H9 (cell line): ENCODE results near the gene TIGD1. TPM values are rescaled to one million over a fixed set of nuclear protein-coding genes. Genes with fewer than 3 reads are reported as not detected.

ENCODE experiments used
- DNase-seq: peaks from one replicate; pipeline ENCODE4 v3.0.0-alpha.2; 2017
- H2AFZ ChIP-seq: one replicate; pipeline ENCODE4 v1.6.1; 2013; ENCODE audit warnings: mild to moderate bottlenecking, low read length, control low read depth, moderate library complexity
- H2AK5ac ChIP-seq: 2 replicates; pipeline ENCODE4 v1.6.1; 2013; ENCODE audit warnings: low read length, control low read depth, mixed read lengths; ENCODE audit not compliant: insufficient read length
- H2BK120ac ChIP-seq: one replicate; pipeline ENCODE4 v1.6.1; 2013; ENCODE audit warnings: low read depth, mild to moderate bottlenecking, low read length, control low read depth, inconsistent platforms; ENCODE audit not compliant: poor library complexity, severe bottlenecking
- H2BK12ac ChIP-seq: 2 replicates; pipeline ENCODE4 v1.6.1; 2013; ENCODE audit warnings: low read length, control low read depth, mixed read lengths, low read depth; ENCODE audit not compliant: insufficient read length
- H2BK15ac ChIP-seq: 2 replicates; pipeline ENCODE4 v1.6.1; 2013; ENCODE audit warnings: low read depth, low read length, control low read depth
- H2BK20ac ChIP-seq: one replicate; pipeline ENCODE4 v1.6.1; 2013; ENCODE audit warnings: low read depth, mild to moderate bottlenecking, low read length, control low read depth, inconsistent platforms; ENCODE audit not compliant: poor library complexity, severe bottlenecking
- H2BK5ac ChIP-seq: 2 replicates; pipeline ENCODE4 v1.6.1; 2013; ENCODE audit warnings: low read length, control low read depth, mixed read lengths; ENCODE audit not compliant: insufficient read length
- H3K14ac ChIP-seq: 2 replicates; pipeline ENCODE4 v1.6.1; 2013; ENCODE audit warnings: low read length, control low read depth; ENCODE audit not compliant: insufficient read depth
- H3K18ac ChIP-seq: 2 replicates; pipeline ENCODE4 v1.6.1; 2013; ENCODE audit warnings: low read depth, mild to moderate bottlenecking, mixed read lengths, low read length, control low read depth; ENCODE audit not compliant: insufficient read length
- H3K23ac ChIP-seq: 2 replicates; pipeline ENCODE4 v1.6.1; 2013; ENCODE audit warnings: low read length, control low read depth, mixed read lengths, low read depth; ENCODE audit not compliant: insufficient read length
- H3K23me2 ChIP-seq: 2 replicates; pipeline ENCODE4 v1.6.1; 2013; ENCODE audit warnings: low read depth, mild to moderate bottlenecking, mixed read lengths, low read length, control low read depth; ENCODE audit not compliant: insufficient read length, poor library complexity, severe bottlenecking
- H3K27ac ChIP-seq: 2 replicates; pipeline ENCODE4 v1.5.1; 2013; ENCODE audit warnings: low read length, control low read depth, mixed read lengths, low read depth; ENCODE audit not compliant: insufficient read length
- H3K27me3 ChIP-seq: 2 replicates; pipeline ENCODE4 v1.6.1; 2013; ENCODE audit warnings: low read length, control low read depth, inconsistent platforms; ENCODE audit not compliant: insufficient read depth
- H3K4ac ChIP-seq: 2 replicates; pipeline ENCODE4 v1.6.1; 2013; ENCODE audit warnings: low read depth, mild to moderate bottlenecking, control low read depth, inconsistent platforms, low read length, moderate library complexity
- H3K4me1 ChIP-seq: 2 replicates; pipeline ENCODE4 v1.6.1; 2013; ENCODE audit warnings: low read length, control low read depth, inconsistent platforms; ENCODE audit not compliant: insufficient read depth
- H3K4me2 ChIP-seq: 2 replicates; pipeline ENCODE4 v1.6.1; 2013; ENCODE audit warnings: low read length, control low read depth, mixed read lengths; ENCODE audit not compliant: insufficient read length, insufficient read depth
- H3K56ac ChIP-seq: 2 replicates; pipeline ENCODE4 v1.6.1; 2013; ENCODE audit warnings: low read depth, mild to moderate bottlenecking, mixed read lengths, low read length, control low read depth; ENCODE audit not compliant: insufficient read length
- H3K79me1 ChIP-seq: 2 replicates; pipeline ENCODE4 v1.6.1; 2013; ENCODE audit warnings: low read depth, mild to moderate bottlenecking, moderate library complexity, low read length, control low read depth, inconsistent platforms; ENCODE audit not compliant: insufficient read depth, poor library complexity, severe bottlenecking
- H3K79me2 ChIP-seq: 2 replicates; pipeline ENCODE4 v1.6.1; 2013; ENCODE audit warnings: low read length, control low read depth, inconsistent platforms; ENCODE audit not compliant: insufficient read depth
- H3K9ac ChIP-seq: 2 replicates; pipeline ENCODE4 v1.6.1; 2013; ENCODE audit warnings: low read length, control low read depth, mixed read lengths; ENCODE audit not compliant: insufficient read length; ENCODE audit errors: extremely low read depth
- H3K9me3 ChIP-seq: one replicate; pipeline ENCODE4 v1.6.1; 2013; ENCODE audit warnings: low read depth, low read length, inconsistent platforms; ENCODE audit not compliant: control insufficient read depth
- H3T11ph ChIP-seq: one replicate; pipeline ENCODE4 v1.6.1; 2013; ENCODE audit warnings: mild to moderate bottlenecking, low read length, control low read depth, inconsistent platforms
- H4K20me1 ChIP-seq: one replicate; pipeline ENCODE4 v1.6.1; 2013; ENCODE audit not compliant: control insufficient read depth, insufficient read length, insufficient read depth
- H4K5ac ChIP-seq: 2 replicates; pipeline ENCODE4 v1.6.1; 2013; ENCODE audit warnings: low read depth, mild to moderate bottlenecking, mixed read lengths, low read length, control low read depth; ENCODE audit not compliant: insufficient read length
- H4K8ac ChIP-seq: replicated peaks from 2 replicates; pipeline ENCODE4 v1.6.1; 2013; ENCODE audit warnings: low read length, control low read depth, mixed read lengths, low read depth; ENCODE audit not compliant: insufficient read length
- H4K91ac ChIP-seq: 2 replicates; pipeline ENCODE4 v1.6.1; 2013; ENCODE audit warnings: low read depth, mild to moderate bottlenecking, moderate library complexity, mixed read lengths, low read length, control low read depth; ENCODE audit not compliant: insufficient read length
- H3K27ac Mint-ChIP-seq, 3 experiments: 2 replicates in 2 of 3; 3 replicates in 1 of 3; pipeline ENCODE4 v1.8.0; 2020 to 2021; ENCODE audit warnings: mixed read lengths in 3 of 3, mild to moderate bottlenecking in 1 of 3, moderate library complexity in 1 of 3
- H3K27me3 Mint-ChIP-seq: 2 replicates; pipeline ENCODE4 v1.8.0; 2021; ENCODE audit warnings: low read depth, mild to moderate bottlenecking, moderate library complexity, mixed read lengths
- H3K36me3 Mint-ChIP-seq, 3 experiments: 2 replicates in 2 of 3; 3 replicates in 1 of 3; pipeline ENCODE4 v1.8.0; 2020 to 2021; ENCODE audit warnings: low read depth in 3 of 3, mixed read lengths in 3 of 3; ENCODE audit not compliant: insufficient read depth in 1 of 3
- H3K4me1 Mint-ChIP-seq, 2 experiments: 2 replicates each; pipeline ENCODE4 v1.8.0; 2020; ENCODE audit warnings: mixed read lengths in 2 of 2
- H3K4me3 Mint-ChIP-seq, 2 experiments: 2 replicates in 1 of 2; 3 replicates in 1 of 2; pipeline ENCODE4 v1.8.0; 2020 to 2021; ENCODE audit warnings: mild to moderate bottlenecking in 2 of 2, mixed read lengths in 2 of 2, moderate library complexity in 1 of 2
- H3K9me3 Mint-ChIP-seq, 2 experiments: 2 replicates in 1 of 2; 3 replicates in 1 of 2; pipeline ENCODE4 v1.8.0; 2020; ENCODE audit warnings: mild to moderate bottlenecking in 2 of 2, mixed read lengths in 2 of 2, moderate library complexity in 1 of 2
- CTCF ChIP-seq: fragments of 200-600 bp; sonication (generic); conservative IDR thresholded peaks from 3 replicates; pipeline ENCODE4 v1.8.0; 2021; ENCODE audit warnings: antibody characterized with exemption, mild to moderate bottlenecking
- WGBS: extraction: QIAGEN DNeasy Blood & Tissue Kit; methylation state at CpG from one replicate; pipeline ENCODE4 v1.1.7; 2013; ENCODE audit warnings: missing lambda C conversion rate, low lambda C conversion rate, mixed read lengths; ENCODE audit not compliant: insufficient read length; ENCODE audit errors: extremely low coverage; 5-methylcytosine and 5-hydroxymethylcytosine counted together
- total RNA-seq: library from RNA; stranded (reverse); gene quantifications from 2 replicates; pipeline ENCODE4 v1.2.1, GENCODE V29; 2021

TIGD1 gene
- total RNA-seq, 1 experiment from 2014 or later, result 6.3 TPM

GRCh38 chr2:232519581-232520438 is 30.5 kb downstream of the TIGD1 start, which contains the start of gene PRSS56:
Gene PRSS56, plus strand, starts transcription at chr2:232520388. Its CDS starts 211 bp downstream, at chr2:232520599.
- Histone ChIP-seq H3K9ac (no peak within 1 kb of the TSS), H3K18ac (no peak within 1 kb of the TSS), H3K14ac (no peak within 1 kb of the TSS), H3K79me1 (no peaks in the 10 kb centered on the region), H2AFZ (no peak within 1 kb of the TSS), H2AK5ac (no peak within 1 kb of the TSS), H3K23me2 (peaks cover 14% of the 10 kb centered on the region), H3K27me3 (peaks cover 15% of the 10 kb centered on the region), H2BK20ac (no peak within 1 kb of the TSS), H3K27ac (no peak within 1 kb of the TSS), H3K79me2 (no peaks in the 10 kb centered on the region), H2BK12ac (no peak within 1 kb of the TSS), H4K8ac (no peak within 1 kb of the TSS), H4K5ac (no peak within 1 kb of the TSS), H3K4ac (no peak within 1 kb of the TSS), H4K20me1 (no peaks in the 10 kb centered on the region), H2BK120ac (no peak within 1 kb of the TSS), H3K4me1 (no peaks in the 10 kb centered on the region), H3K56ac (no peak within 1 kb of the TSS), H3K4me2 (no peak within 1 kb of the TSS), H3K9me3 (no peaks in the 10 kb centered on the region), H3T11ph (no peak within 1 kb of the TSS), H3K23ac (no peak within 1 kb of the TSS), H2BK5ac (no peak within 1 kb of the TSS), H4K91ac (no peak within 1 kb of the TSS), H2BK15ac (no peak within 1 kb of the TSS)
- Mint-ChIP-seq H3K27me3 (peaks cover 62% of the 10 kb centered on the region), H3K9me3 (no peaks in the 10 kb centered on the region; a peak in 1 of 5 replicates), H3K27ac (no peak within 1 kb of the TSS), H3K4me1 (peaks cover 15 to 36% of the 10 kb centered on the region in 2 experiments), H3K4me3 (no peak within 1 kb of the TSS), H3K36me3 (peaks cover 0 to 1% (median 0%) of the 10 kb centered on the region in 3 experiments; a peak in 1 of 7 replicates)
- no CpG with 5 or more reads among the region's 19 CpGs for WGBS
- DNase-seq, result no peak
- no peak for TF ChIP-seq CTCF
